HG03378 (cell line): ENCODE measurements around the gene NAA10.

Experiments
- ATAC-seq: cut with Tn5 transposase; IDR thresholded peaks from one replicate; pipeline ENCODE4 v1.9.1; 2021; ENCODE audit warnings: mild to moderate bottlenecking, moderate library complexity; ENCODE audit not compliant: unreplicated experiment

NAA10 gene

DNA sequence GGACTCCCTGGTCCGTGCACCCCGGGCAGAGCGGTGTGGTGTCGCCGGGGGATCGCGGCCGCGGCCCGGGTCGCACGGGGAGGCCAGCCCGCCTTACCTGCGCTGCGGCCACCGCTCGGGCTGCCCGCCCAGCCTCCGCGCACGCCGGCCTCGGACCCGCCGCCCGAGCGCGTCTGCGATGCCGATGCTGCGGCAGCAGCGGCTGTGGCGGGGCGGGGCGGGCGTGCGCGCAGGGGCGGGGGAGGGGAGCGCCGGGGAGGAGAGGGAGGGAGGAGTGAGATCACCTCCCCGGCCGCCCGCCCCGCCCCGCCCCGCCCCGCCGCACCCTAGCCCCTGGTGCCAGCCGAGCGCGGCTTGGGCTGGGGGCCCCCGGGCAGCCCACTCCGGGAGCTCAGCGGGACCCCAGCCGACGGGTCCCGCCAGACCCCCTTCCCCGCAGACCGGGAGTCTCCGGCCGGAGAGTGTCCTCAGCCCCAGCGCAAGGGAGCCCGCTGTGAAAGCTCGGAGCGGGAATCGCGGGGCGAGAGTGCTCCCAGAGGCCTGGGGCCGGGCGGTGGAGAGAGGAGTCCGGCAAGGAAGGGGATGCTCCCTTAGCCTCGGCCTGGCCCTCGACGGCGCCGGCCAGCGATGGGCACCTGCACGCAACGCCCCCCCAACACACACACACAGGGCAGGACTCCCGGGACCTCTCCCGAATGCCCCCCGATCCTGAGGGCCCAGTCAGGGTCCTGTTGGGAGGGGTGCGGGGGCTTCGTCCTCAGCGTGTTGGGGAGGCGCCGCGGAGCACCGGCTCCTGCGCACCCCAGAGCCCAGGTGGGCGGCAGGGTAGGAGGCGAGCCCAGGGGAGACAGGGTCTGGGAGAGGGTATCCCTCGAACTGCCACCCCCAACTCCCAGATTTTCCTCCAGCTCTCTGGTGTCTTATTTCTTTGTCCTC lies 48.6 kb downstream of the NAA10 start, which contains the start of gene L1CAM:
TSS of gene L1CAM (minus strand) at position 206 of the 936 bp plus-strand sequence. CDS start 10,337 bp downstream, outside the sequence.
- no peak for ATAC-seq

DNA sequence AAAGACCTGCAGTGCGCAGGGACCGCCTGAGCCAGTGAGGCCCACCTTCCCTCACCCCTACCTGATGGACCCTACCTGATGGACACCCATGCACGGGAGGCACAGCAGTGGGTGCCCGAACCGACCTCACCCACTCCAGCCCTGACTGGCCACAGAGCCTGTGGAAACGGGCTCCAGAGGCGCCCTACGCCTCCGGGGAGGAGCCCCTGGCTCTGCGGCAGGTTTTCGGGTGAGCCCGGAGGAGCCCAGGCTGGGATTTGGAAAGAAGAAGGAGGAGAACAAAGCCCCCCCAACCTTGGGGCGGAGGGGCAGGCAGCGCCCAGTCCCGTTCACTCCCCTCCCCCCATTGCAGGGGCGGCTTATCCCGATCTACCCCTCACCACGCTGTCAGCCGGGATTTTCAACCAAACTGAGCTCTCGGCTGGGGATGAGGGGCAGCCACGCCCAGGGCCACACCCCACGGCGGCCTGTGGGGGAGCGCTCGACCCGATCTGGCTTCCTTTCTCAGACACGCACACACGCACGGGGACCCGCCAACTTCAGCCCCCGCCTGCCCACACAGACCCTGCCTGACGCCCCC lies 49.5 kb downstream of the NAA10 start:
- ATAC-seq, result no peak

DNA sequence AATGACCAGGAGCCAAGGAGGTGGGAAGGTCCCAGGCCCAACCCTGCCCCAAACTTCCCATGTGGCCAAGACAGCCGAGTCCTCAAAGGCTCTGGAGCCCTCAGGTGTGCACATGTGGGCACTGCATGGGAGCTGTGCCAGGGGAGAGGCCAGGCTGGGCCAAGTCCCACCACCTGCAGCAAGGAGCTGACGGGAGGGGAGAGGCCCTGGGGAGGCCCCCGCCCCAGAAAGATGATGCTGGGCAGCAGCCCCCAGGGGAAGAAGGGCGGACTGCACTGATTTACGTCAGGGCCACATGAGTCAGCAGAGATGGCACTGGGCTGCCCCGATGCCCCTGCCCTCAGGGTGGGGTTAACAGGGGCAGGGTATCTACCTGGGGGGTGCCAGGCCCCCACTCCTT lies 50.2 kb downstream of the NAA10 start:
- ATAC-seq, result no peak

DNA sequence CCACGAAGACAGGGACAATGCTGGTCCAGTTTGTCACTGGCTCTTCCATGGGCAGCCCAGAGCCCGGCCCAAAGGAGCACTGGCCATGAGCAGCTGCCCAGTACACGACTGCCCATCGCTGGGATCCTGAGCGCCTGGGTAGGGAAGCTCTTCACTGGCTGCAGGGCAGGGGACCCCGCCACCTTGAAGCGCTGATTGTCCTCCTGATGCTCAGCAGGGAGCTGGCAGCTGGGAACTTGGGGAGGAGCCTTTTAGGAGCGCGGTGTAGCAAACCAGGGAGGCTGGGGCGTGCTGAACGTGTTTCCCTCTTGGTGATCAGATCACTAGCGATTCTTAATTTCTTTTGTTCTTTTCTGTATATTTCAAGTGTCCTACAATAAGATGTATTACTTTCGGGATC lies 50.7 kb downstream of the NAA10 start:
- ATAC-seq, result no peak

DNA sequence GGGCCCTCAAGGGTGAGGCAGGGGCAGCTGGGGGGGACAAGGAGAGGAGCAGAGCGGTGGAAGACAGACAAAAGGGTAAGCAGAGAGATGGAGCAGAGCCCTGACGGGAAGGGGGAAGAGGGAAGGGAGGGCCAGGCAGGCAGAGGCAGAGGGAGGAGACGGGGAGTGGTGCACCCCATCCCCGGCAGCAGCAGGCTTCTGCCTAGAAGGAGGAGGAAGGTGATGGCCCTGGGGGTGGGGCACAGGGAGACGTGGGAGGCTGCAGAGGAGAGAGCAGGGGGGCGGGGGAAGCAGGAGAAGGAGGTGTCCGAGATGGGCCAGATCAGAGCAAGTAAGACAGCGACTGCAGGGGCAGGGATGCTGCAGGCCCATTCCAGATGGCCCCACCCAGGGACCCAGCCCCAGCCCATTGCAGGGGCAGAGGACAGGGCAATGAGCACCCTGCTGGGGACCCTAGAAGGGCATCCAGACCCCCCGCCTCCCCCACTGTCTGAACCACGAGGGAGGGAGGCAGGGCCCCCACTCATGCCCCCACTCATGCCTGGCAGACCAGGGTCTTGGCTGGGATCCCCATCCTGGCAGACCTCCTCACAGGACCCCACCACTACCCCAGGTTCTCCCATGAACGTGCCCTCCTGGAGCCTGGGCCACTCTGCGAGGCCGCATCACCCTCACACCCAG lies 51.5 kb downstream of the NAA10 start:
- ATAC-seq, result no peak

DNA sequence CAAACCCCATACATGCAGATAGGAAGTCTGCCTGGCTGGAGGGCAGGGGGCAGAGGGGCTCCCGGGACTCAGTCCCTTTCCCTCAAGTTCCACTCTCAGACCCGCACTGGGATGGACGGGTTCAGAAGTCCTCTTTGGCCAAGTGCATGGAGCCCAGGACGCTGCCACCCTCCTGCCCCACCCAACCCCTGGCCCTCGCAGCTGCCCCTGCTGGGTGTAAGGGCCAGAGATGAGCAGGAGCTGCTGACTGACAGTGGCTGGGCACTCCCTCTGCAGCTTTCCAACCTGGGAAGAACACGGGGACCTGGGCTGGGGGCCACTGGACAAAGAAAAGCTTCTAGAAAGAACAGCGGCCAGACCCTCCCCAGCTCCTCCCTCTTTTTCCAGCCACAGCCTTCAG lies 52.3 kb downstream of the NAA10 start:
- ATAC-seq, result no peak

DNA sequence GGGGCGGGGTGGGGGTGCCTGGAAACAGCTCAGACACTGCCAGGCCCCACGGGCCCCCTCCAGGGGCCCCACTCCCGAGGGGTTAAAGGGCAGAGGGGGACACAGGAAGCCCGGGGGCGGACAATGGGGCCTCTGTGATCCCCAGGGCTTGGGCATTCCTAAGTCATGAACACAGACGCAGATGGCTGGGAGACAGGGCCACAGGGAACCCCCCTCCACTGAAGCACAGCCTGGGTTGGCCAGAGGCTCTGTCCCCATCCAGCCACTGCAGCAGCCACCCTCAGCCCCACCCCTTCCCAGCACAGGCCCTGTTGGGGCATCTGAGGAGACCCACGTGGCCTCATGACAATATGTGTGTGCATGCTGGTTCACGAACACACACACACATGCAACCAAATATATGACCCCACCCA lies 52.7 kb downstream of the NAA10 start:
- no peak for ATAC-seq

DNA sequence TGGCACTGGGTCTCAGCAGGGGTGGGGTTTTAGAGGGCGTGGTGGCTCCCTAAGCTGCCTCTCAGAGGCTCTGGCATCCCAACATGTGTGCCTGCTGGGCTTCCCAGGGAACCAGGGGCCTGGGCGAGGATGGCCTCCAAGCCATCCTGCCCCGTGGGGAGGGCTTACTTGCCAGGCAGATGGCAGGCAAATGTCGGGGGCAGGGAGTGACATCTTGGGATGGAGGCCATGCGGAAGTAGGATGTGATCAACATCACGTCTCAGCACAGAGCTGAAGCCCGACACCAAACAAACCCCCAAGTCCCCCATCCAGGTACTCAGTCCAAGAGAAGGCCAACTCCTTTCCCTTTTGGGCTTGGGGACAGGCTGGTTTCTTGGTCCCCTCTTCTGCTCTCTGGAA lies 53.6 kb downstream of the NAA10 start:
- no peak for ATAC-seq

DNA sequence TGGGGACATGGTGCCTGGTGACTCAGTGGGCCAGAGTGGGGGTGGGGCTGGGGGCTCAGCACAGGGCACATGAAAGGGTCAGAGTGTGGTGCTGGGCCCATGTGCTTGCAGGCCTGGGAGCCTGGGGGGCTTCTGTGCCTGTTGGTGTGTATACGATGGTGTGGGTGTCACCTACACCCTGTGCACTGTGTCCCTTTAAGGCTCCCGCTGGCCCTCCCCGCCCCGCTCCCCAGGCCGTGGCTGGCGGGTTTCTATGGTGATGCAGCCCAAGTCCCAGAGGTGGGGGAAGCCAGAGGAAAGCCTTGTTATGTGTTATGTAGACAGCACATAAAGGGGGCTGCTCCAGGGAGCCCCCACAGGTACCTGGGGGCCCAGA lies 54.4 kb downstream of the NAA10 start:
- no peak for ATAC-seq

DNA sequence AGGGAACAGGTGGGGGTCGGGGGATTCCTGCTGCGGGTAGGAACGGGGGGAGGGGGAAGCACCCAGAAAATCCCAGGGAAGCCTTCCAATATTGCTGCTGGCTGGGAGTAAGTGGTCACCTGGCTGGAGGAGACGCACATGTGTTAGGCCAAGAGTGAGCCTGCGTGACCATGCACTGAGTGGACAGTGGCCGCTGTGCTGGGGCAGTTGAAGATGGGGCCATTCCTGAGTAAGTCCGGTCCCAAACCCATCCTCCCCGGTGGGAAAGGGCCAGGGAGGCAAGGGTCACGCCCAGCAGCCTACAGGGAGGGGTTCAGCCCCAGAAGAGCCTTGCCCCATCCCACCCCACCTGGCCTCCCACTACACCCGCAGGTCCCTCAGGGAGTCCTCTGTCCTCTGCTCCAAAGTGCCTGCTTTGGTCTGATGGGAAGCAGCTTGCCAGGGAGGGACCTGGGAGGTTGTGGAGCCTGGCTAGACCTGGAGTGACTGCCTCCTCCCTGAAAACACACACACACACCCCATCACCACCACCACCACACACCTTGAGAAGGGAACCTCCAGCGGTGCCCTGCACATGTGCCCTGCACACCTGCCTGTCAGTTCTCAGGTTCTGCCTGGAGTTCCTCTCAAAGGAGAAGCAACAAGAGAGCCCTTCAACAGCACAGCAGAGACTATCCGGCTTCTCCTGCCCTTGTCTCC lies 54.9 kb downstream of the NAA10 start:
- ATAC-seq, result no peak
